AG04449 (cell line): ENCODE data around the gene DCN.

Experiments
- CTCF ChIA-PET: fragments of 350-600 bp; formaldehyde crosslinking; extraction: SDS; loops from one replicate; lab custom pipeline; 2021; ENCODE audit warnings: antibody characterized with exemption; lab: Yijun Ruan, JAX
- POLR2A ChIA-PET: fragments of 400-600, 350-600 bp; formaldehyde crosslinking; extraction: SDS; loops from one replicate; lab custom pipeline; 2020; ENCODE audit warnings: antibody characterized with exemption, inconsistent platforms; lab: Yijun Ruan, JAX
- DNase-seq: peaks from one replicate; pipeline ENCODE4 v3.0.0-alpha.2; 2010; ENCODE audit warnings: low read depth, low spot score
- H3K4me3 ChIP-seq: 2 replicates; pipeline ENCODE4 v1.5.1; 2011; ENCODE audit warnings: low read depth, mild to moderate bottlenecking, control low read depth, low read length
- CTCF ChIP-seq: IDR thresholded peaks from one replicate; pipeline ENCODE4 v1.5.1; 2011; ENCODE audit warnings: mild to moderate bottlenecking, moderate library complexity, low read length, control low read depth, inconsistent platforms; ENCODE audit not compliant: insufficient read depth; ENCODE audit errors: missing control alignments

The DCN gene

DNA sequence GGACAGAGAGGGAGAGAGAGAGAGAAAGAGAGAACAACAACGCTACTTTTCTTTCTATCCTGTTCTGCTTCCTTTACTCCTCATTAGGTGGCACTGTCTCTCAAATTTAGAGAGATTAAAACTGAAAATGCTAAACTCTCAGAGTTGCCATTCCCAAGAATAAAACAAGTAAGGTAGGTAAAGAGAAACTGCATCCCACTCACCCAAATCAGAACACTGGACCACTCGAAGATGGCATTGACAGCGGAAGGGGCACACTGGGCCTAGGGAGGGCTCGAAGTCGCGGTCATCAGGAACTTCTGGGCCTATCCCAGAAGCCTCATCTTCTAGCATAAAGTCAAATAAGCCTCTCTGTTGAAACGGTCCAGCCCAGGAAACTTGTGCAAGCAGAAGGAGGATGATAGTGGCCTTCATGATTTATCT is 4.5 kb downstream of the DCN start:
- no peak for DNase-seq
- CTCF ChIA-PET = interaction anchor here (0.6 to 6.7 kb wide), 27 partner anchors 10 to 207 kb away, joined by 3 to 100 read pairs (median 4); partner anchors contain the start of gene LUM

GRCh38 chr12:91177381-91177780 is 5.2 kb downstream of the DCN start:
- ChIA-PET POLR2A (no interaction called here), CTCF (interaction anchor here (0.6 to 6.7 kb wide), 29 partner anchors 9 to 206 kb away, joined by 3 to 100 read pairs (median 4); partner anchors contain the start of gene LUM)
- no peak for TF ChIP-seq CTCF
- no peak for DNase-seq
- H3K4me3 ChIP-seq = no peak overlapping the region

More for the DNA sequence above, 4.5 kb downstream of the DCN start:
- peak; percentile 41 for TF ChIP-seq CTCF
- POLR2A ChIA-PET = no interaction called here
- peak overlapping the region; percentile 40 for H3K4me3 ChIP-seq

DNA sequence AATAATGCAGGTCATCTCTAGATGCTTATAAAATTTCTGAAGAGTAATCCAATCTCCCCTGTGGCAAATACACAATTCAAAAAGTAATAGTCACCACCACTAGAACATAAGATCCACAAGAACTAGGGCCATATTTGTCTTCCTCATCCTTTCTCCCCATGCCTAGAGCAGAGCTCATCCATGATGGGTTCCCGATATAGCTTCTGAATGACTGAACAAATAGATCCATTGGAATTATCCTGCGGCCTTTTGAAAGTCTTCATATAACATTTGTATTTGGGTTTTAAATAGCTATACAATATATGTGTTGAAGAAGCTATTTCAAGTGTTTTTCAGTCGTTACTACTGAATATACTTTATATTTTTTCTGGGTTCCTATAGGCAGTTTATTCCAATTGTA is 5.7 kb downstream of the DCN start:
- ChIA-PET POLR2A (no interaction called here), CTCF (interaction anchor here (0.9 to 6.7 kb wide), 23 partner anchors 9 to 203 kb away, joined by 3 to 100 read pairs (median 4); partner anchors contain the start of gene LUM)
- no peak for TF ChIP-seq CTCF
- DNase-seq = no peak
- H3K4me3 ChIP-seq = no peak overlapping the region

DNA sequence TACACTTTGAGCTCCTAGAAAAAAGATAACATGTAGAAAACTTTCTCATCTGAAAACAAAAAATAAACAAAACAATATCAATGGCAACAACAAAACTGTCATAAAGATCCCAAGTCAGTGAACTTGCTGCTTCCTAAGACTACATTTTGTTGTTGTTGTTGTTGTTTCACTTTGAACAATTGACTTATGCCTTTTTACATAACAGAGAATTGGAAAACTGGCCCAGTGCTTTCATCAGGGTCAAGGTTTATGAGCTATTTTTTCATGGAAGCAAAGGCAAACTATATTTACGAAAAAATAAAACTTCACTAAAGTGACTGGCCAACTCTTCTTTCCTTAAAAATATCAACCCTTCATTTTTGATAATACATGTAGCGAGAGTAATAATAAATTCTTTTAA is 6.3 kb downstream of the DCN start:
- no peak overlapping the region for H3K4me3 ChIP-seq
- no peak for TF ChIP-seq CTCF
- POLR2A ChIA-PET = no interaction called here

GRCh38 chr12:91173124-91173523 is 9.5 kb downstream of the DCN start:
- no peak for TF ChIP-seq CTCF
- no peak for DNase-seq
- ChIA-PET POLR2A (no interaction called here), CTCF (interaction anchor here (1.6 to 2.2 kb wide), 2 partner anchors 64 to 182 kb away, joined by 4 to 9 read pairs; no protein-coding TSS in a partner anchor)
- no peak overlapping the region for H3K4me3 ChIP-seq

More for the DNA sequence above, 6.3 kb downstream of the DCN start:
- DNase-seq = no peak
- CTCF ChIA-PET = interaction anchor here (1.0 to 6.7 kb wide), 17 partner anchors 8 to 202 kb away, joined by 3 to 100 read pairs (median 5); partner anchors contain the start of gene LUM

DNA sequence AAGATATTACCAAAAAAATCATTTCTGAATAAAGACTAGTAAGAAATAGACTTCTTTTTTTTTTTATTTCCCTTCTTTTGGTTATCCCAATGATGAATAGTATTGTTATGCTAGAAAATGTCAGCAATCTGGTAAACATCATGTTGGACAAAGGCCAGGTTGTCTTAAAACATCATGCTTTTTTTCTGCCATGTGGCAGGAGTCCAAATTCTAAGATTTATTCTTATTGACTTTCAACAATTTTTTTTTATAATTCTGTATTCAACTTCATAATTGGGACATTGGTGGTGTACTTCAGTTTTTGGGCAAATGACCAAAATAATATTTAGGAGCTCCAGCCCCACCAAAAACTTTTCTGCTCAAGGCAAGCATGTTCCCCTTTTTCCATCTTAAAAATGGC is 10.5 kb downstream of the DCN start:
- CTCF ChIA-PET = interaction anchor here (0.9 to 2.2 kb wide), 4 partner anchors 63 to 192 kb away, joined by 3 to 9 read pairs (median 4); no protein-coding TSS in a partner anchor

More for the DNA sequence above, 10.5 kb downstream of the DCN start:
- no peak overlapping the region for H3K4me3 ChIP-seq
- POLR2A ChIA-PET = no interaction called here
- no peak for DNase-seq
- TF ChIP-seq CTCF = no peak
